GM19043 (cell line): Measurements from ENCODE around the gene RHPN2.
"Not testable (repeated sequence)": the region's sequence is repeated elsewhere in the genome, so short reads cannot be mapped to it uniquely, and the experiment has no call there.

Experiments used
- ATAC-seq: cut with Tn5 transposase; IDR thresholded peaks from one replicate; pipeline ENCODE4 v1.9.1; 2021; ENCODE audit warnings: low read depth; ENCODE audit not compliant: unreplicated experiment

Gene RHPN2

DNA sequence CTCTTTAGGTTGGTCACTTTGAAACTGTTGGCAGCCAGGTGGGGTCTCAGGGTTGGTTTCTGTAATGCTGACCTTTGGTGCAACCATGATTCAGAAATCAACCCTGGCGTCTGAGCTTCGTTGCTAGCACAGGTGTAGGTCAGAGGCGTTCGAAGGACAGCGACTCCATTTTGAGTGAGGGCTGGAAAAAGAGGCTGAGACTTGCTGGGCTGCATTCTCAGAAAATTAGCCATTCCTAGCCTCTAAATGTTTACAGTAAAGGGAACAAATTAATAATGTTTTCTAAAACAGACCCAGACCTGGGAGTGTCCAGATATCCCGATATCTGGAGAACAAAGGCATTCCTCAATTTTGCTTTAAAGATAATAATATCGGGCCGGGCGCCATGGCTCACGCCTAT, 29.2 kb downstream of the RHPN2 start:
- ATAC-seq: no peak

DNA sequence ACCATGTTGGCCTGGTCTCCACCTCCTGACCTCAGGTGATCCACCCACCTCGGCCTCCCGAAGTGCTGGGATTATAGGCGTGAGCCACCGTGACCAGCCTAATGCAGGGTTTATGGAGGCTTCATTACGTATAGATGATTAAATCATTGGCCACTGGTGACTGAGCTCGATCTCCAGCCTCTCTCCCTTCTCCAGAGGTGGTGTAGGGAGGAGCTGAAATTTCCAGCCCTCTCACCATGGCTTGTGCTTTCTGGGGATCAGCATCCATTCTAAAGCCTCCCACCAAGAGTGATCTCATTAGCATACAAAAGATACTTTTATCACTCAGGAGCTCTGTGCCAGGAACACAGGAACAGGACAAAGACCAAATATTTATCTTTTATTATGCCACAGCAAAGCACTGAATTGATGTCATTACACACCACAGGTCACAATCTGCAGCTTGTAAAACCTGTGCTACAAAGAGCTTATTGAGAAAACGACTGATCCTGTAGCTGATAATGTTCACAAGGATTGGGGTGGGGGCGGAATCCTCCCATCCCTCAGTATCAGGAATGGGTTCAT, 32.4 kb downstream of the RHPN2 start:
- ATAC-seq: no peak

DNA sequence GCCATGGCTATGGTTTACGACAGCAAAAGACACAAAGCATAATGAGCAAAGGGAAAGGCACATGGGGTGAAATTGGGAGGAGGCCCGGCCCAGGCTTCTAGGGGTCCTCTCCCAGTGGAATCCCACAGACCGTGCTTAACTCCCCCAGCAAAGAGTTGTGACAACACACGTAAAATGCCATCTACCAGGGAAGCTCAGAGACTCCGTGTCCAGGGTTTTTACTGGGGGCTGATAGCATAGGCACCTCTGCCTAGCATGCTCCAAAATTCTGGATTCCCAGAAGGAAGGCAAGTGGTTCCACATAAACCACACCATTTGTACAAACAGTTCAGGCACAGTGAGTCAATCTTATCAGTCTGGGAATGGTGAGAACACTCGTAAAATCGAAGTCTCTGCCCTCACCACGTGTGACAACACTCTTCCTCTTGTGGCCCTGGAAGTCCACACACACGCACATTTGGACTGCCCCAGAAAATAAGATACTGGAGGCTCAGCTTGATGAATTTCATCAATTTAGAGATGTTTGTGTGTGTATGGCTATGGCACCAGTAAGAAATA, 34.9 kb downstream of the RHPN2 start:
- no peak for ATAC-seq

DNA sequence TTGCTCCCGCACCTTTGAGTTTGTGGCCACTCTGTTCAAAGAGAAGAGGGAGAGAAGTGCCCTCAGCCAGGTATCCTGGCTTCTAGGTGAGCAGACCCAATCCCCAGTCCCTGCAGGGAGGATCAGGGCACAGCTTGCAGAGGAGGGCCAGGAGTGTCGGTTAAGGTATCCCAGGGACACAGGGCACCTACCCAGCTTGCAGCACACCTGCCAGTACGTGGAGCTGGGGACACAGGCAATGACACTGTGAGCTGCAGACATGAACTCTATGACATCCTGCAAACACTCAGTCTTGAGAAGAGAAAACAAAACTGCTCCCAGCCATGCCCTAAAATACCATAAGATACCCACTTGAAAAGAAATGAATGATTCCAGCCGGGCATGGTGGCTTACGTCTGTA, 38.1 kb downstream of the RHPN2 start:
- ATAC-seq: not testable (repeated sequence)

DNA sequence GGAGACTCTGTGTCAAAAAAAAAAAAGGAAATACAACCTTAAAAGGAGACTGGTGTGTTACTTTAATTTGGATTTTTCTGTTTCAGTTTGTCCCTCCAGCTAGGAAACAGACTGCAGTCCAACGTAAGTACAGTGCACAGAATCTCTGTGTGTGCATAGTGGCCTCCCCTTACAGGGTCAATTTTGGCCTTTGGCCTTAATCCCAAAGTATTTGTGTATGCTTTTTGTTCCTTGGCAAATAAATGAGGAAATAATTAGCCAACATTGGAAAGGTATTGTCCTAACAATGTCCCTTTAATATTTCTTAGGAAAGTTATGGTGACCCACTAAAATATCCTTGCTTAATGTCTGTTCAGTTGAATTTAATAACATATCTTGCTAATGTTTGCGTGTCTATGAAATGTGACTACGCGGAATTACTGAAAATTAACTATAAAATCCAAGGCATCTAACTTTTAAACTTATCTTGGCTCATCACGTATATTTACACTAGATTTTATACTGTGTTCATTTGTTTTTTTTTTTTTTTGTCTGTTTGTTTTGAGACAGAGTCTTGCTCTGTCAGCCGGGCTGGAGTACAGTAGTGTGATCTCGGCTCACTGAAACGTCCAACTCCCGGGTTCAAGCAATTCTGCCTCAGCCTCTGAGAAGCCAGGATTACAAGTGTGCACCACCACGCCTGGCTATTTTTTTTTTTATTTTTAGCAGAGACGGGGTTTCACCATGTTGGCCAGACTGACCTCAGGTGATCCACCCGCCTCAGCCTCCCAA, 39.0 kb downstream of the RHPN2 start:
- not testable (repeated sequence) for ATAC-seq

DNA sequence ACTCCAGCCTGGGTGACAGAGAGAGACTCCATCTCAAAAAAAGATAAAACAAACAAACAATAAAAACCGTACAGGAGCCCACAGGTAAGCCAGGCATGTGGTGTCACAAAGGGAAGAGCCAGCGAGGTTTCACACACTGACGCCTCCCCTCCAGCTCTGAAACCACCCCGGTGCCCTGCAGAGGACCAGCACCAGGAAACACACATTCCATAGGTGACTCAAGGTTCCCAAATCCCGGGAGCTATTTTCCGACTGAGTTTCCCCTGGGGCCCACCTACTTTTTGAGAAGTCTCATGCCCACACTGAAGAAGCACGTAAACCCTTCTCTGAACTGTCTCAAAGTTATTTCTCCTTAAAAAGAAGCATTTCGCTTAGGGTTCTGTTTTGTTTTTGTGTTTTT, 40.3 kb downstream of the RHPN2 start:
- no peak for ATAC-seq

DNA sequence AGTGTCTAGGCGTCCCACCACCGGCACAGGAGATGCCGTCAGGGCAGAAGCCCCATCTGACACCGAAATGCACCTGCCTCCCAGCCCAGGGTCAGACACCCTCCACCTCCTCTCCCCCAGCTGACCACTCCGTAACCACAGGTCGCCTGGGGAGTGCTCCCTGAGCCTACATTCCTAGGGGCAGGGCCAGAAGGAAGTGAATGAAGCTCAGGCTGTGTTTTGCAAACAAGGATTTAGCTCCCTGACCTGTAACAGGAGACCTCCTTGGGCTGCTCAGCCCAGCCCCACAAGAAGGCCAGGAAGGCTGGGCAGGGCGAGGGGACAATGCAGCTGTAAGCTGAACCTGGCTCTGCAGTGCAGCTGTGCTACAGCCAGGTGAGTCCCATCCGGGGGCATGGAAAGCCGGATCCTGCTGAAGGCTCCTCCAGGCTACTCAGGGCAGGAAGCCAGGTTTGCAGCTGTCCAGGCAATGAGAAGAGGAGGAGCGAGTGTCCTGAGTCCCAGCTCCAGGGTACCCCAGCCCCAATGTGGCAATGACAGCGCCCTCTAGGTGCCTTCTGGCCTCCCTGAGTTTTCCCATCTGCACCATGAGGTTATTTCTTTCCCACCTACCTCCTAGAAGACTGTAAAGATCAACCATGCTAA, 42.1 kb downstream of the RHPN2 start:
- ATAC-seq: no peak

DNA sequence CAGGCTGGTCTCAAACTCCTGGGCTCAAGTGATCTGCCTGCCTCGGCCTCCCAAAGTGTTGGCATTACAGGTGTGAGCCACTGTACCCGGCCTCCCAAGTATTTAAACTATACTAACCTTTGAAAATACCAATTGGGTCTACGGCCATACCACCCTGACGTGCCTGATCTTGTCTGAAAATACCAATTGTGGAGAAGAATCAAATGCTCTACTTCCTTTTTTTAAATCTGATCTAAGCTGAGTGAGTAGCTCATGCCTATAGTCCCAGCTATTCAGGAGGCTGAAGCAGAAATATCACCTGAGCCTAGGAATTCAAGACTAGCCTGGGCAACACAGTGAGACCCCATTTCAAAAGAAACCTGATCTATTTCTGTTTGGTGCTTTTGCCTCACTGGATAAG, 53.8 kb downstream of the RHPN2 start:
- ATAC-seq: not testable (repeated sequence)

DNA sequence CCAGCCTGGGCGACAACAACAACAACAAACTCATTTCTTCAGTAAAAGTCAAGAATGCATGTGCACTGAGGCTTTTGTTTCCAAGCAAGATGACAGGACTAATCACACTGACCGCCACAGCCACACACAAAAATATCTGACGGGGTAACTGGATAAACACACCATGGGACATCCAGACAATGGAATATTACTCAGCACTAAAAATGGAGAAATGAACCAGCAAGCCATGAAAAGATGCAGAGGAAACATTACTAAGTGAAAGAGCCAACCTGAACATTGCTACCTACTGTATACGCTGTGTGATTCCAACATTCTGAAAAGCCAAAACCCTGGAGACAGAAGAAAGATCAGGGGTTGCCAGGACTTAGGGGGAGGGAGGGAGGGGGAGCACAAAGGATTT, 56.0 kb downstream of the RHPN2 start:
- ATAC-seq: no peak

DNA sequence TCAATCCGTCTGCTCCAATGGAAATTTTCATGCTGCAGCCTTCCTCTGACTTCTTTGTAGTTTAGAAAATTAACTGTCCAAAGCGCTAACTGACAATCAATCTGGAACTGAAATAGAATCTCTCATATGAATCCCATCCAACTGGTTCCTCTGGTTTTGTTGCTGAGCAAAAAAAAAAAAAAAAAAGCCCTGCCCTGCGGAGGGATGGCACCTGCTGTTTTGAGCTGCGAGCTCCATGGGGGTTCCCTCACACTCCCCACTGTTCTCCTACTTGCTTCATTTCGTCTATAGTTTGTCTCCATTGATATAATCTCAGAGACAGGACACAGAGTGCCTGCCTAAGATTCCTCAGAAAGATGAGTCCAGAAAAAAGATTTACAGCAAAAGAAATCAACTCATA, 59.2 kb downstream of the RHPN2 start:
- no peak for ATAC-seq

DNA sequence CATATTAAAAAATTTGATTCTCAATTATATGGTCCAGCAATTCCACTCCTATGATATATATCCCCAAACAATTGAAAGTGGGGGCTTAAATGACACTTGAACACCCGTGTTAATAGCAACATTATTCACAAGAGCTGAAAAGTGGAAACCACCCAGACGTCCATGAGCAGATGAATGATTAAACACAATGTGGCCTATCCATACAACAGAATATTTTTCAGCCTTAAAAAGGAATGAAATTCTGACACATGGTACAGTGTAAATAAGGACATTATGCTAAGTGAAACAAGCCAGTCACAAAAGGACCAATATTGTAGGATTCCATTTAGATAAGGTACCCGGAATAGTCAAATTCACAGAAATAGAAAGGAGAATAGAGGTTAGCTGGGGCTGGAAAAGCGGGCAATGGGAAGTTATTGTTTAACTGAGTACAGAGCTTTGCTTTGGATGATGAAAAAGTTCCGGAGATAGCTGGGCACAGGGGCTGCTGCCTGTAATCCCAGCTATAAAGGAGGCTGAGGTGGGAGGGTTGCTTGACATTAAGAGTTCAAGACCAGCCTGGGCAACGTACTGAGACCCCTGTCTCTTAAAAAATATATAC, 61.2 kb downstream of the RHPN2 start:
- not testable (repeated sequence) for ATAC-seq

DNA sequence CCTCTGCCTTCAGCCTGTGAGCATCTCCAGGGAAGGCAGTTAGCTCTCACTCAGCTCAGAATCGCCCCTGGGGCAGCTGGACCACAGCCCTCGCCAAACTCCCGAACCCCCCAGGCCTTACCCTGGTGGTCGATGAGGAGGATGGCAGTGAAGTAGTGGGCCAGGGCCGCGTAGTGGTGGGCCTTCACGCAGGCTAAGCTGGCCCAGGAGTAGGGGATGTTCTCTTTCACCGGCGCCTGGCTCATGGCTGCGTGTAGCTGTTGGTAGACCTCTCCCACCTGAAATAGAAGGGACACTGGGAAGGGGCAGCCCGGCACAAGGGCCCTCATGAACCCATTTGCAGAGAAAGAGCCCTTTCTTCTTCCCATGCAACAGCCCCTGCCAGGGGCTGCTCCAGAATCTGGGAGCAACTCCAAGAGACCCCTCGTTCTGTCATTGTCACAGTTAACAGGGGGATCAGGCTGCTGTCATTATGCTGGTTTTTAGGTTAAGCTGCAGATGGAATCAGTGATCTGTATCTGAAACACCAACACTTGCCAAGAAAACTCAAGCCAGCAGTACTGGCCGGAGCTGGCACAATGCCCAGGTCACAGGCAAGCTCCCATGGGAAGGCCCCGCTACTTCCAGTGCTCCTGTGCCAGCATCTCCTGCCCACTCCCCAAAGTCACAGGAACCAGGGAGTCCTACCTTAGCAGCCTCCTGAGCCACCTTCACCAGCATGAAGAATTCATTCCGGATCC, 62.4 kb downstream of the RHPN2 start:
- ATAC-seq: not testable (repeated sequence)

DNA sequence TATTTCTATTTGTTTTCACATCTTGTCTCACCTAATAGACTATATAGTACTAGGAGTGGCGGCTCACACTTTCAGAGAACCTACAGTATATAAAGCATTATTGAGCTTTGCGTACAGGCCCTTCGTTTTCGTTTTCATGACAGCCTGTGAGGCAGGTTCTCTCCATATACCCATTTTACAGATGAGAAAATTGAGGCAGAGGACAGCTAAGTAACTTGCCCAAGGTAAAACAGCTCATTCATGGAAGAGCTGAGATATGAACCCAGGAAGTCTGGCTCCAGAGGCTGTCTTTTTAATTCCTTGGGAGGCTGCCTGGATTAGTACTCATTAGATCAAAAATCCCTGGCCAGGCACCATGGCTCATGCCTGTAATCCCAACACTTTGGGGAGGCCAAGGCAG, 63.8 kb downstream of the RHPN2 start:
- no peak for ATAC-seq

DNA sequence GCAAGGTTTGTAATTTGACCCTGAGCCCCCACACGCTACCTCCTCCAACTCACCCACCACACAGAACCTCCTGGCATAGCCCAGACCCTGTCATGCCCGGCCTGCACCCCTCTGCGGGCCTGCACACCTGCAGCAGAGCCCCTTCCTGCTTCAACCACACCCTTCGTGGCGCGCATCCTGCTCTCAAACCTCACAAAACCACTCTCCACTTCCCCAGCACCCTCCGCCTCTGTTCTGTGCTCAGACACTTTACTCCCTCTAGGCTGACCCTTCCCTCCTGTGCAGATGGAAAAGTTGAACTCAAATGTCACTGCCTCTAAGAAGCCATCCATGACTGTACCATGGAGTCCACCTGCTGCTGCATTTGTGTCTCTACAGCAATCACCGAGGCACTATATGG, 64.2 kb downstream of the RHPN2 start:
- no peak for ATAC-seq

DNA sequence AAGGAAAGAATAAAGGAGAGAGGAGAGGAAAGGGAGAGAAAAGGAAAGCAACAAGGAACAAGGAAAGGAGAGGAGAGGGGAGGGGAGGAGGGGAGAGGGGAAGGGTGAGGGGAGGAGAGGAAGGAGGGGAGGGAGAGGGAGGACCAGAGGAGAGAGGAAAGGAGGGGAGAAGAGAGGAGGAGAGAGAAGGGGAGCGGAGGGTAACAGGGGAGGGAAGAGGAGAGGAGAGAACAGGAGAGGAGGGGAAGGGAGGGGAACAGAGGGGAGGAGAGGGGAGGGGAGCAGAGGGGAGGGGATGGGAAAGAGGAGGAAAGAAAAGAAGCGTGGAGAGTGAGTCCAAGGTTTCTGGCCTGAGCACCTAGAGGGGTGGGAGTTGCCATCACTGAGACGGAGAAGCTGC, 66.0 kb downstream of the RHPN2 start:
- ATAC-seq: no peak

DNA sequence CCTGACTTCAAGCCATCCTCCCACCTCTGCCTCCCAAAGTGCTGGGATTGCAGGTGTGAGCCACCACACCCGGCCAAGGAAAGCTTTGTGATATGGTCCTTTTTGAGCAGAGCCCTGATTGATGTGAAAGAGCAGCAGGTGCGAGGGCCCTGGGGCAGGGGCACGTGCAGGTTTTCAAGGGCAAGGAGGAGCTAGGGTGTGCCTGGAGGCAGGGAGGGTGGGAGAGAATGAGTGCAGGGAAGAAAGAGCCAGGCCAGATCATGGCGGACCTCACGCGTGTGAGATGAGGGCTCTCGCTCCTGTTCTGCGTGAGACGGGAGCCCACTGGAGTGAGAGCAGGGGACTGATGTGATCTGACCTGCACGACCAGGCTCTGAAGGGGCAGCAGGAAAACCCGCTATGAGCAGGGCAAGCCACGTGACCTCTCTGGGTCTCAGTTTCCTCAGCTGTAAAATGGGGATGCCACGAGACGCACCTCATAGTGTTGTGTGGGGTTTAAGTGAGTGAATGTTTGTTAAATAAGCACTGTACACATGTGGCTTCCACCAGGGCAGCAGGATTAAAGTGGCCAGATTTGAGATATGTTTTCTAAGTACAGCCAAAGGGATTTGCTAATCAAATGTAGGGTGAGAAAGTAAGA, 66.9 kb downstream of the RHPN2 start:
- no peak for ATAC-seq

DNA sequence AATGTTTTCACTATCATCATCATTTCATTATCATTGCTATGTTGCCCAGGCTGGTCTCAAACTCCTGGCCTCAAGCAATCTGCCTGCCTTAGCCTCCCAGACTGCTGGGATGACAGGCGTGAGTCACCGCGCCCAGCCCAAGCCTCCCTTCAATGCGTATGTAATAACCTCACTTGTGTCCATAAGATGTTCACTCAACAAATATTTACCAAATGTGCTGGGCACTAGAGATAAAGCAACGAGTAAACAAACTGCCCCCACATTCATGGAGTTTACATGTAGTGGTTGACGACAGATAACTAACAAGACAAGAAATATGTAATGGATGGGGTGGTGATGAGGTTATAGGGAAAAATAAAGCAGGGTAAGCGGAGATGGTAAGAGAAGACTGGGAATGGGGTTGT, 67.6 kb downstream of the RHPN2 start:
- not testable (repeated sequence) for ATAC-seq

DNA sequence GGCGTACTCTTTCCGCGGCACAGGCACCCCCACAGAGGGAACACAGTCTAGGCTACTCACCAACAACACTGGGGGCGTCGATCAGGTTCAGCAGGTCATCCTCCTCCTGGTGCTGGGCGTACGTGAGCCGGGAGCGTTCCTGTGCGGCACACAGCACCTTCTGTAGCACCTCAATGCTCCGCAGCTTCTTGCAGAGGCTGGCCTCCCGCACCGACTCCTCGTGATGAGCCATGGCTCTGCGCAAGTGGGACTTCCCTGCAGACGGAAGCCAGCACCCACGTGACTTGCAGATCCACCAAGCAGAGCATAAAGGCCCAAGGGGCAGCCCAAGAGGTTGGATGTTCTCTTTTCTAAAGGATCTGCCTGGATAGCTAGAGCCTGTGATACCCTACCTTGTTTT, 68.7 kb downstream of the RHPN2 start:
- ATAC-seq: not testable (repeated sequence)

DNA sequence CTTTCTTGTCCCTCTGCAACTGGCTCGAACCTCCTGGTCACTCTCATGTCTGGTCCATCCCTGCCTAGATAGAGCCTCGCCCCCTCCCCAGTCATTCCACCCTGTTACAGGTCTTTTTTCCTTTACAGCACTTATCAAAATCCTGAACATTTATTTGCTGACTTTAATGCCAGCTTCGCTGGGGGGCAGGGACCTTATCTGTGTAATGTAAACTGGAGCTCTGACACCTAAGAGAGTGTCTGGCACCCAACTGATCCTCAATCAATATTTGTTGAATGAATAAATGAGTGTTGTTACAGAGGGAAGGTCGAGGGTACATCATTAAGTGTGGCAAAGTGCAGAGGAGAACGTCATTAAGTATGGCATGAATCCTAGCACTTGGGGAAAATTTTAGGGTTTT, 76.0 kb downstream of the RHPN2 start:
- no peak for ATAC-seq

DNA sequence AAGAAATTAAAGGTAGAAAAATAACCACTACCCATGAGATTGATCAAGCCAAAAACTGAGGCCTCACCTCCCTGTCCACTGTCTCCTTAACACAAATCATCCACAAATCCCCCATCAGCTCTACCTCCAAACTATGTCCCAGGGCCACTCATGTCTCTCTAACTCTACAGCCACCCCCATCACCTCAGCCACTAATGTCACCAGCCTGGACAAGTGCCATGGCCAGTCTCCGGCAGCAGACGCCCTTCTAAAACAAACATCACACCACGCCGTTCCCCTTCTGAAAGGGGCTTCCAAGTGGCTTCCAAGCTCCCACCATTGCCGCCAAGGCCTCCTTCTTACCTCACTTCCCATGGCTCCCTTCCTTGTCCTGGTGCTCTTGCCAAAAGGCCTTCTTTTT, 76.4 kb downstream of the RHPN2 start:
- not testable (repeated sequence) for ATAC-seq
